DOHH2 (cell line): ENCODE results near the gene FGF22.
A peak's percentile ranks its signal among the peaks of the same experiment; 100 is the strongest.

ENCODE experiments used
- H3F3A ChIP-seq: fragments of 200-600 bp; sonication (generic), shearing (Covaris generic); 2 replicates; pipeline ENCODE4 v1.6.0; 2016; ENCODE audit warnings: antibody characterized with exemption, mild to moderate bottlenecking; ENCODE audit not compliant: control insufficient read depth, insufficient read depth
- H3K27ac ChIP-seq: fragments of 200-600 bp; sonication (generic); 2 replicates; pipeline ENCODE4 v1.5.1; 2014; ENCODE audit warnings: low read depth, mild to moderate bottlenecking, low read length, moderate library complexity
- H3K27me3 ChIP-seq: fragments of 200-600 bp; sonication (generic); 2 replicates; pipeline ENCODE4 v1.6.1; 2014; ENCODE audit warnings: mild to moderate bottlenecking, low read length, mixed read lengths; ENCODE audit not compliant: control insufficient read depth
- H3K36me3 ChIP-seq: fragments of 200-600 bp; sonication (generic); 2 replicates; pipeline ENCODE4 v1.6.1; 2014; ENCODE audit warnings: mild to moderate bottlenecking, low read length, moderate library complexity, mixed read lengths; ENCODE audit not compliant: control insufficient read depth
- H3K4me1 ChIP-seq: fragments of 200-600 bp; sonication (generic); 2 replicates; pipeline ENCODE4 v1.6.1; 2014; ENCODE audit warnings: mild to moderate bottlenecking, low read length, mixed read lengths; ENCODE audit not compliant: control insufficient read depth
- H3K4me2 ChIP-seq: fragments of 200-600 bp; sonication (generic); 2 replicates; pipeline ENCODE4 v1.6.0; 2014; ENCODE audit warnings: mild to moderate bottlenecking, low read length, moderate library complexity
- H3K4me3 ChIP-seq: fragments of 200-600 bp; sonication (generic); 2 replicates; pipeline ENCODE4 v1.5.1; 2014; ENCODE audit warnings: mild to moderate bottlenecking, low read length, mixed read lengths
- H3K79me2 ChIP-seq: fragments of 200-600 bp; sonication (generic); 2 replicates; pipeline ENCODE4 v1.6.1; 2014; ENCODE audit warnings: mild to moderate bottlenecking, low read length, mixed read lengths; ENCODE audit not compliant: control insufficient read depth
- H3K9me2 ChIP-seq: fragments of 200-600 bp; sonication (generic); replicated peaks from 2 replicates; pipeline ENCODE4 v1.6.1; 2014; ENCODE audit warnings: mild to moderate bottlenecking, low read length, mixed read lengths; ENCODE audit not compliant: control insufficient read depth
- H3K9me3 ChIP-seq: fragments of 200-600 bp; sonication (generic); 2 replicates; pipeline ENCODE4 v1.6.1; 2014; ENCODE audit warnings: antibody characterized with exemption, low read length, mixed read lengths; ENCODE audit not compliant: control insufficient read depth, insufficient read depth
- H4K20me1 ChIP-seq: fragments of 200-600 bp; sonication (generic); 2 replicates; pipeline ENCODE4 v1.6.0; 2014; ENCODE audit warnings: low read depth, mild to moderate bottlenecking, antibody characterized with exemption, low read length, moderate library complexity; ENCODE audit not compliant: control insufficient read depth, insufficient read depth
- EZH2phosphoT487 ChIP-seq: fragments of 200-600 bp; sonication (generic); IDR thresholded peaks from 2 replicates; pipeline ENCODE4 v1.6.1; 2017; ENCODE audit warnings: borderline replicate concordance, mild to moderate bottlenecking, antibody characterized with exemption, low read length, moderate library complexity, mixed read lengths
- TF ChIP-seq, protein P1 (sequence below): fragments of 200-600 bp; sonication (generic); IDR thresholded peaks from one replicate; pipeline ENCODE4 v1.5.1; 2014; ENCODE audit warnings: antibody characterized with exemption, mild to moderate bottlenecking, low read depth, low read length; ENCODE audit not compliant: poor library complexity, severe bottlenecking

The FGF22 gene

DNA sequence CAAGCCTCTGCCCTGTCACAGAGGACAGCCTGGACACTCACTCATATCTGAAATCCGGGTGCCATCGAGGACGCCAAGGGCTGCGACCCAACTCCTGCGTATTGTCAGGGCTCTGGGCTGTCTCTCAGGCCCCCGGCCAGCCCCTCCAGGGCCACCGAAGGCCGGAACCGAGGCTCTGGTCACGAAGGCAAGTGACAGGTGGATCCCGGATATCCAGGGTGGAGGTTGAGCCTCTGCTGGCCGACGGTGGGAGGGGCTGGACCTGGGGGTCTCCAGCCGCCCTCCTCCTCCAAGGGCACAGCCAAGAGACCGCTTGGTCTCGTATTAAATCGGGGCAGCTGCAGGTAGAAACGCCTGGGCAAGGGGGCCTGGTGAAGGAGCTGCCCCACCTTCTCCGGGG is 17.9 kb downstream of the FGF22 start:
- Histone ChIP-seq H3K9me2 (no peaks in the 10 kb centered on the region), H3F3A (no peaks in the 10 kb centered on the region), H3K4me3 (no peak overlapping the region), H3K27ac (no peak overlapping the region), H4K20me1 (peaks cover 42% of the 10 kb centered on the region), H3K79me2 (peaks cover 100% of the 10 kb centered on the region), H3K9me3 (no peaks in the 10 kb centered on the region), H3K36me3 (peaks cover 86% of the 10 kb centered on the region), H3K4me1 (peaks cover 16% of the 10 kb centered on the region), H3K4me2 (no peak overlapping the region), H3K27me3 (no peaks in the 10 kb centered on the region)
- TF ChIP-seq, protein P1, sequence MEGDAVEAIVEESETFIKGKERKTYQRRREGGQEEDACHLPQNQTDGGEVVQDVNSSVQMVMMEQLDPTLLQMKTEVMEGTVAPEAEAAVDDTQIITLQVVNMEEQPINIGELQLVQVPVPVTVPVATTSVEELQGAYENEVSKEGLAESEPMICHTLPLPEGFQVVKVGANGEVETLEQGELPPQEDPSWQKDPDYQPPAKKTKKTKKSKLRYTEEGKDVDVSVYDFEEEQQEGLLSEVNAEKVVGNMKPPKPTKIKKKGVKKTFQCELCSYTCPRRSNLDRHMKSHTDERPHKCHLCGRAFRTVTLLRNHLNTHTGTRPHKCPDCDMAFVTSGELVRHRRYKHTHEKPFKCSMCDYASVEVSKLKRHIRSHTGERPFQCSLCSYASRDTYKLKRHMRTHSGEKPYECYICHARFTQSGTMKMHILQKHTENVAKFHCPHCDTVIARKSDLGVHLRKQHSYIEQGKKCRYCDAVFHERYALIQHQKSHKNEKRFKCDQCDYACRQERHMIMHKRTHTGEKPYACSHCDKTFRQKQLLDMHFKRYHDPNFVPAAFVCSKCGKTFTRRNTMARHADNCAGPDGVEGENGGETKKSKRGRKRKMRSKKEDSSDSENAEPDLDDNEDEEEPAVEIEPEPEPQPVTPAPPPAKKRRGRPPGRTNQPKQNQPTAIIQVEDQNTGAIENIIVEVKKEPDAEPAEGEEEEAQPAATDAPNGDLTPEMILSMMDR = no peak
- TF ChIP-seq EZH2phosphoT487 = no peak

DNA sequence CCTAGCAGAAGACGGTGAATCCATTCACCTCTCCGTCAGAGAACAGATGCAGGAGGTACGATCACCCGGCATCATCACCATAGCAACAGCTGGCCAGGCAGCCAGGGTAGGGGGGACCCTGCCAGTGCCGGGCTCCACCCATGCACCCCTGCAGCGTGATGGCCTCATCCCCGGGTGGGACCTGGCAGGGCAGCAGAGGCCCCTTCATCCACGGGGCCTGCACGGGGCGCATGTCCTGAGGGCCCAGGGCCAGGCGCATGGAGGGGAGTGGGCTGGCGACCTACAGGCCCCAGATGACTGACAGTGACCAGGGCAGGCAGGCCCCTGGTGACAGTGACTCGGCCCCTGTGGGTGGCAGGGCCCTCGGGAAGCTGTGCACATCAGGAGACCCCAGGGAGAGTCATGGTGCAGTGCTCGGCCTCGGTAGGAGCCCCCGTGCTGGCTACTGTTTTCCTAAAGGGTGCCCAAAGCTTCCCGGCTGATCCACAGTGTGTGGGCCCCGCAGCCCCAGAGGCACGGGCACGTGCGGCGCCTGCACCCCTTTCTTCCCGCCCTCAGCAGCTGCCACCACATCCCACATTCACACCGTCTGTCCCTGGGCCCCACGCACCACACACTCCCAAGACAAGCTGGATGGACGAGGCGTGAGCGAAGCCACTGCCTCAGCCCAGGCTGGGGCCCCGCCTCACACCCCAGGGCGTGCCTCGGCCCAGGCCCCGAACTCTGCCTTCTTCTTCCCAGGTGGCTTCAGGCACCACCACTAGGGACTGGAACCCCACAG is 18.6 kb downstream of the FGF22 start:
- H3K36me3 ChIP-seq = peaks cover 83% of the 10 kb centered on the region
- no peaks in the 10 kb centered on the region for H3F3A ChIP-seq
- peaks cover 37% of the 10 kb centered on the region for H4K20me1 ChIP-seq
- peaks cover 16% of the 10 kb centered on the region for H3K4me1 ChIP-seq
- H3K9me3 ChIP-seq = no peaks in the 10 kb centered on the region
- H3K79me2 ChIP-seq = peaks cover 97% of the 10 kb centered on the region
- no peaks in the 10 kb centered on the region for H3K27me3 ChIP-seq
- TF ChIP-seq EZH2phosphoT487 = no peak
- TF ChIP-seq, protein P1 = no peak
- no peak overlapping the region for H3K4me2 ChIP-seq
- no peak overlapping the region for H3K4me3 ChIP-seq
- H3K9me2 ChIP-seq = no peaks in the 10 kb centered on the region
- no peak overlapping the region for H3K27ac ChIP-seq

DNA sequence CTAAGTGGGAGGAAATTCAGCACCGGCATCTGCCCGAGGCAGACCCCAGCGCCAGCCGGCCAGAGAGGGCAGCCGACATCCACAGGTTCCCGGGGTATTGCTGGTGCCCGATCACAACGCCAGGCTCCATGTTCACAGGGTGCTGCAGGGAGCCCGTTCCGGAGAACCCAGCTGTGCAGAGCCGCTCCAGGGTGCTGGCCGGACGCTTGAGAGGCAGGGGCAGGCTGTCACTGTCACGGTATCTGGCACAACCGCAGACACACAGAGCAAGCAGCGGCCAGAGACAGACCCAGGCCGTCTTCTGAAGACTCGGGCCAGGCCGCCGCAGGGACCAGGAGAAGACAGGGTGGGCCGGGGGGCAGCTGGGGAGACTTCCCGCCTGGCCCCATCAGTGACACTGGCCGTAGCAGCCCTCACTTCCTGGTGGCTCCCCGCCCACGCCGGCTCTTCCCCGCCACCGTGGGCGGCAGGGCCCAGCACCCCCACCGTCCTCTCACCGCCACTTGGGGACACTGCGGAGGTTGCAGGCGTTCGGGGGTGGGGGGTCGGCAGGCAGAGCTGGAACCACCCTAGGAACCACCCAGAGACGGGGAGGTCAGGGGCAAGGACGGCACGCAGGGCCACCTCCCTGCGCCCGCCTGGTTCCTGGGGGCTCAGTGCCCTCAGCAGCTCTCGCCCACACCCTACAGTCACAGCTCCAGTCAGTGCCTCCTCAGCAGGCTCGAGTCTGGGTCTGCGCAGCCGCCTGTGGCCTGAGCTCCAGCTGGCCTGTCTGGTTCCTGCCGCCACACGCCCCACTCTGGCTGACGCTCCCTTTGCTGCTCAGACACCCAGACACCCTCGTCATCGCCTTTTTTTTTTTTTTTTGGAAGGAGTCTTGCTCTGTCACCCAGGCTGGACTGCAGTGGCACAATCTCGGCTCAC is 19.5 kb downstream of the FGF22 start:
- Histone ChIP-seq H3K79me2 (peaks cover 92% of the 10 kb centered on the region), H4K20me1 (peaks cover 30% of the 10 kb centered on the region), H3K4me3 (no peak overlapping the region), H3K9me3 (no peaks in the 10 kb centered on the region), H3K4me2 (peak overlapping the region; percentile 82), H3K27ac (no peak overlapping the region), H3K27me3 (no peaks in the 10 kb centered on the region), H3F3A (no peaks in the 10 kb centered on the region), H3K36me3 (peaks cover 73% of the 10 kb centered on the region), H3K9me2 (no peaks in the 10 kb centered on the region), H3K4me1 (peaks cover 25% of the 10 kb centered on the region)
- TF ChIP-seq, protein P1 = no peak
- no peak for TF ChIP-seq EZH2phosphoT487
